Keratinocyte (primary cell): ENCODE data around the gene ALOX15B.

Source experiments
- EZH2 ChIP-seq: IDR thresholded peaks from one replicate; pipeline ENCODE4 v1.6.1; 2012; ENCODE audit warnings: inconsistent platforms, mild to moderate bottlenecking, low read length, moderate library complexity
- TF ChIP-seq, protein P1 (sequence below), 3 experiments: IDR thresholded peaks in 1 of 3; conservative IDR thresholded peaks in 1 of 3; optimal IDR thresholded peaks in 1 of 3; 2 replicates in 2 of 3; 3 replicates in 1 of 3; pipeline versions ENCODE3 to v1.5.1; 2011; ENCODE audit warnings: low read length in 3 of 3, mild to moderate bottlenecking in 3 of 3, moderate library complexity in 2 of 3, control low read depth in 1 of 3, inconsistent platforms in 1 of 3; ENCODE audit not compliant: insufficient read depth in 2 of 3; ENCODE audit errors: extremely low read depth in 1 of 3

DNA sequence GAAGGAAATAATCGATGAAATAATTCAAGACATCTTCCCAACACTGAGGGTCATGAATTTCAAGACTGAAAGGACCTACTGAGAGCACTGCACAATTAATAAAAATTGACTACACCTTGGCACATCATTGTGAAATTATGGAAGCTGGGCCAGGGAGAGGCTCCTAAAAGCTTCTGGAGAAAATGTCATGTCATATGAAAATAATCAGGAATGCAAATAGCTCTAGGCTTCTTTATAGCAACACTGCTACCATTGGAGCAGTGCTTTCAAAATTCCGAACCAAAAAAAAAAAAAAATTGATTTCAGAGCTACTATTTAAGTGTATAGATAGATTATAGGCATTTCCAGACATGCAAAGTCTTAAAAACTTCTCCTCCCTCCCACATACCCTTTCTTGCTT is 6.4 kb upstream of the ALOX15B start:
- TF ChIP-seq, protein P1, sequence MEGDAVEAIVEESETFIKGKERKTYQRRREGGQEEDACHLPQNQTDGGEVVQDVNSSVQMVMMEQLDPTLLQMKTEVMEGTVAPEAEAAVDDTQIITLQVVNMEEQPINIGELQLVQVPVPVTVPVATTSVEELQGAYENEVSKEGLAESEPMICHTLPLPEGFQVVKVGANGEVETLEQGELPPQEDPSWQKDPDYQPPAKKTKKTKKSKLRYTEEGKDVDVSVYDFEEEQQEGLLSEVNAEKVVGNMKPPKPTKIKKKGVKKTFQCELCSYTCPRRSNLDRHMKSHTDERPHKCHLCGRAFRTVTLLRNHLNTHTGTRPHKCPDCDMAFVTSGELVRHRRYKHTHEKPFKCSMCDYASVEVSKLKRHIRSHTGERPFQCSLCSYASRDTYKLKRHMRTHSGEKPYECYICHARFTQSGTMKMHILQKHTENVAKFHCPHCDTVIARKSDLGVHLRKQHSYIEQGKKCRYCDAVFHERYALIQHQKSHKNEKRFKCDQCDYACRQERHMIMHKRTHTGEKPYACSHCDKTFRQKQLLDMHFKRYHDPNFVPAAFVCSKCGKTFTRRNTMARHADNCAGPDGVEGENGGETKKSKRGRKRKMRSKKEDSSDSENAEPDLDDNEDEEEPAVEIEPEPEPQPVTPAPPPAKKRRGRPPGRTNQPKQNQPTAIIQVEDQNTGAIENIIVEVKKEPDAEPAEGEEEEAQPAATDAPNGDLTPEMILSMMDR (optimal IDR thresholded peaks at IDR 0.05 in 1 of 3, IDR thresholded peaks at IDR 0.05 in 1 of 3, conservative IDR thresholded peaks at IDR 0.05 in 1 of 3; ENCODE audit: extremely low read depth in 1 of 3, insufficient read depth in 2 of 3, low read length in 3 of 3), result no peak
- TF ChIP-seq EZH2, result no peak
